ENCODE measurements around the gene PANK4.

DNA sequence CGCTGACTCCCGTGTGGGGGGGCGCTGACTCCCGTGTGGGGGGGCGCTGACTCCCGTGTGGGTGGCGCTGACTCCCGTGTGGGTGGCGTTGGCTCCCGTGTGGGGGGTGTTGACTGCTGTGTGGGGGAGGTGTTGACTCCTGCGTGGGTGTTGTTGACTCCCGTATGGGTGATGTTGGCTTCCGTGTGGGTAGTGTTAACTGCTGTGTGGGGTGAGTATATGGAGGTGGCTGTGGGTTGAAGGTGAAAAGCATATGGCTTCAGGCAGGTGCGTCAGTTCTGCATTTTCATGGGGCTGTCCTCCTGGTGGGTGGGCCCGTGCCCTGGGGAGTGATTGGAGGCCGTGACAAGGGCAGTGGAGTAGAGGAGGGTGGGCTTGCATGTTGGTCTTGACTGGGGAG, 42.4 kb downstream of the PANK4 start:
- TF ChIP-seq CTCF (IDR thresholded peaks at IDR 0.05; ENCODE audit: insufficient read depth, low read length, poor library complexity, severe bottlenecking) (no peak), EZH2phosphoT487 (conservative IDR thresholded peaks at IDR 0.05; ENCODE audit: low read length) (no peak)
